ENCODE data around the gene EXOC4.

The EXOC4 gene

DNA sequence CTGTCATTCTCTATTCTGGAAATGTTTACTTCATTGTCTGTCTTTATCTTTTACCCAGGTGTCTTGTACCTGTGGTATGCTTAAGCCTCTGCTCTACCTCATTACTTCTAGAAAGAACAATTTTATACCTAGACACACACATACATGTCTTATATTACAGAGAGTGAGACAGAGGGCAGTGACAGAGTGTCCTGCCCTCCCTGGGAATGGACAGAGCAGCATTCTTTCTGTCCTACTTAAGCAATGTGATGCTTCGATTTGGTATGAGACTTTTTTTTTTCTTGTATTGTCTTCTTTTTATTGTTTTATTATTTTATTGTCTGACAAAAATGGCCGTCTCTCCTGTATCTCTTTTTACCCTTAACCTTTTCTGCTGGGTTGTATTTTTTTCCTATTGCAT, 286.1 kb downstream of the EXOC4 start:
- no peak for DNase-seq (ENCODE audit: low read depth)

- no peak for DNase-seq (ENCODE audit: low read depth)
Observed at GRCh38 chr7:133540096-133540860, 287.4 kb downstream of the EXOC4 start.

- no peak for DNase-seq (ENCODE audit: low read depth)
Observed at GRCh38 chr7:133542209-133542780, 289.4 kb downstream of the EXOC4 start.

- DNase-seq (ENCODE audit: low read depth): no peak
Observed at GRCh38 chr7:133543657-133544056, 290.8 kb downstream of the EXOC4 start.

DNA sequence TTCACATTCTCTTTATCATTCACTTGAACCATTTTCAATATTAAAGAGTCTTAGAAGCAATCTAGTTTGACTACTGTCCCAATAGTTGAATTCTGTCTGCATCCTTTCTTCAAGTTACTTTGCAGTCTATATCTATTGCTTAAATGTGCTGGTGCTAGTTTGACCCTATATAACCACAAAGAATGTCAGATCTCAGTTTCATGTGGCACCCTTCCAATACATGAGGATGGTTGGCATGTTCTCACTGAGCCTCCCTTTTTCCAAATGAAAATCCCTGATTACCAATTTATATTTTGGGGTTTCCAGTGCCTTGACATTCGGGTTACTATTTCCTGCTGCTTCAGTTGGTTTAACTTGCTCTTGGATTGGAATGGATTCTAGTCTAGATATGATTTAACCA, 292.7 kb downstream of the EXOC4 start:
- peak; percentile 14 for DNase-seq (ENCODE audit: low read depth)

GRCh38 chr7:133547981-133548380, 295.1 kb downstream of the EXOC4 start:
- DNase-seq (ENCODE audit: low read depth): no peak

GRCh38 chr7:133549633-133550032, 296.8 kb downstream of the EXOC4 start:
- no peak for DNase-seq (ENCODE audit: low read depth)

DNA sequence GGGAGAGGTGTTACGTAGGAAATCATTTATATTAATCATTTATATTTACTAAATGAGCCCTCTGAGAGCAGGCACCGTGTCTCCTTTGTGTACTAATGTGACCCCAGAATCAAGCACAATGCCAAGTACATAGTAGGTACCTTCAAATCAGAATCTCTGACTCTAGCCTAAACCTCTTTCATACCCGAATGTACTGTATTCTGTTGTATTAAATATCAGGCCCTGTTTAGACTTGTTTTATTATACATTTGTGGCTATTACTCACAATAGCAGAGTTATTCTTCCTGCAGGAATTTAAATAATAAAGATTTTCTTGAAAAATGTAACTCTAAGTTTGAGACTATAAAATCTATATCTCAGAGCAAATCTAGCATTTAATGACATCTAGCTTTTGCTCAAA, 297.3 kb downstream of the EXOC4 start:
- no peak for DNase-seq (ENCODE audit: low read depth)

GRCh38 chr7:133550811-133551210, 297.9 kb downstream of the EXOC4 start:
- DNase-seq (ENCODE audit: low read depth): no peak

DNA sequence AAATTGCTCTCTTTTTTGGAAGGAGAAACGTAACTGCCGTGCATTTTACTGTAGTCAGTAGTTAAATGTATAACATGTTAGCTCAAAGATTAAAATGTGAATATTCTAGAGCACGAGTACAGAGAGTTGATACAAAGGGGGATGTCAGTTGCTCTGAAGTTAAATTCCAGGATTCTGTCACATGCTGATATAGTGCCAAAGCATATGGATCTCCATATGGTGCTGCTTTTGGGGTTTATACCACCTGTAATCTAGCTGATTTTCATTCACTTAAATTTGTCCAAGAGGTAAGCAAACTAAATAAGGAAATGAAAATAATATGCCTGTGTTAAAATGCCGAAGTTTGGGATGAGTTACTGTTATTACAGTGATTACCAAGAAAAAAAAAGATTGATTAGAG, 298.6 kb downstream of the EXOC4 start:
- DNase-seq (ENCODE audit: low read depth): no peak

DNA sequence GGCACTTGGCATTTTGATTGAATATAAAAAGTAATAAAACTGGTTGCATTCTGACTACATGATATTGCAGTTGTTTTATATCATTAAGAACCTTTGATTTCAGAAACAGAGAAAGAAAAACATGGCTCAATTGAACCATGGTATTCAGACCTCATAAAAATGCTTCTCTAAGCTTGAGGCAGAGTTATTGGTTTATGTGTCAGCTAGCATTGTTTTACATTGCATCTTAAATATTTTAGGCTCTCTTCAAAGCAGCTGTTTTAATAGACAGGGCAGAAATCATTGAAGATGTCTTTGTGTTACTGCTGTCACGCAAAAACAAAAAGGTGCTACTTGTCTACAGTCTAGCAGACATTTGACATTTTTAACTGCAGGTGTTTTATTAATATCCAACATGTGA, 299.2 kb downstream of the EXOC4 start:
- DNase-seq (ENCODE audit: low read depth): no peak

- no peak for DNase-seq (ENCODE audit: low read depth)
Observed at GRCh38 chr7:133554330-133554729, 301.5 kb downstream of the EXOC4 start.

DNA sequence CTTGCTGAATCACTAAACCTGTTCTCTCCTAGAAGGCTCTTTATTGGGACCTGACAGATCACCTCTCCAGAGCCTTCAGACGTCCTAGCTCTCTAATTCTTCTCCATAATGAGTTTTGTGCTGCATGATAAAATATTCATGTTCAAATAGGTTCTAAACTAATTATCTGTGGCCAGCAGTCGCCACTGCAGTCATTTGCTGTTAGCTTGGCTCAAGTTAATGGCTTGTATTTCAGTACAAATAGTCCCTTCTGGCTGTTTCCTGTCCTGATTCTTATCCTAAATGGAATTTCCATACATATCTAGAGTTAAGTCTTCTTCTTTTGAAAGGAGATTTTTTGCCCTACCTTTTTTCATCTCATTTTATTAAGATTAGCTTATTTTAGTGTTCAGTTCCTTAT, 303.2 kb downstream of the EXOC4 start:
- no peak for DNase-seq (ENCODE audit: low read depth)

DNA sequence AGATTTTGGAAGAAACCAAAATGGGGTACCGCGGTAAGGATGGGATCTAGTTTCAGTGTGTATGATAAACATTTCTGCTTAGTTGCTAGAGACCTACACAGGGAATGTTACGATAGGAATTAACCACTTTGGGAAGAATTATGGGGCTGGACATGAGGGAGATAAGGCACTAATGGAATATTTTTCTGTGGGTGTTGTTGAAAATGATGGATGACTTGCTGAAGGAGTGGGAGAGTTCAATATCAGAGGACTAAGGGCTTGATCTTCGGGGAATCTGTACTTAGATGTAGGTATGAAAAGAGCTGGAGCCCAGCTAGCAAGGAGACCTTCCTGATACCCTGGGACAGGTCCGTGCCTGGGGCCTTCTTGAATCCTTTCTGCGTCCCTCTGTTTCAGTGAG, 303.7 kb downstream of the EXOC4 start:
- no peak for DNase-seq (ENCODE audit: low read depth)

DNA sequence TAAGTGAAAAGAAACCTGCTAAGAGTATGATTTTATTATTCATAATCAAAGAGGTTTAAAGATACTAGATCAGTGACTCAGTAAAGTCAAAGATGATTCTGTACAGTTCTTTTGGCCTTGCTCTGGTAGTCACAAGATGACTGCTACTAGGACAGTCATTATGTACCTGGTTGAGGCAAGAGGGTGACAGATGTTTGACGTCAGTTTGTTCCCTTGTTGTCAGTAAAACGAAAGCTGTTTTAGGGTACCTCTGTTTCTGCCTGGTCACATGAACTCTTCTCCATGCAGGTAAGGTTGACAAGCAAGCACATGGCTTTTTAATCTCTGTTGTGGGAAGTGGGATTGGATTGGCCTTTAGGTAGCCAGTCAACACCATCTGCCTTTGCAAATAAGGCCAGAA, 308.0 kb downstream of the EXOC4 start:
- no peak for DNase-seq (ENCODE audit: low read depth)

- DNase-seq (ENCODE audit: low read depth): no peak
Observed at GRCh38 chr7:133561396-133561795, 308.5 kb downstream of the EXOC4 start.

- no peak for DNase-seq (ENCODE audit: low read depth)
Observed at GRCh38 chr7:133562621-133563020, 309.7 kb downstream of the EXOC4 start.

GRCh38 chr7:133563251-133563650, 310.4 kb downstream of the EXOC4 start:
- DNase-seq (ENCODE audit: low read depth): no peak

GRCh38 chr7:133564484-133564883, 311.6 kb downstream of the EXOC4 start:
- DNase-seq (ENCODE audit: low read depth): no peak

- DNase-seq (ENCODE audit: low read depth): no peak
Observed at GRCh38 chr7:133568544-133568943, 315.7 kb downstream of the EXOC4 start.

- no peak for DNase-seq (ENCODE audit: low read depth)
Observed at GRCh38 chr7:133570321-133570720, 317.4 kb downstream of the EXOC4 start.

DNA sequence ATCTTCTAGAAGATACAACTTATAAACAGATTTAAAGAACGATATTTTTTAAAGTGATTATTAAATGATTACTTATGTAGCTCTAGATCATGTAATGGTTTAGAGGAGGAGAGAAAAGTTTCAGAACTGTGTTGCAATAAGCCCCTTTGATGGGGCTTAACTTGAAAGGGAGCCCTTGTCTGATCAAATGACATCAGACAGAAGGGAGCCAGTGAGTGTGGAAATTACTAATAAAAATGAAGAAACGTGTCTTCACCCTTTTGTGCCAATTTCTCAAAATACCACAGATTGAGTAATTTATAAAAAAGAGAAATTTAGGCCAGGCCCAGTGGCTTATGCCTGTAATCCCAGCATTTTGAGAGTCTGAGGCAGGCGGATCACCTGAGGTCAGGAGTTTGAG, 318.2 kb downstream of the EXOC4 start:
- DNase-seq (ENCODE audit: low read depth): no peak

DNA sequence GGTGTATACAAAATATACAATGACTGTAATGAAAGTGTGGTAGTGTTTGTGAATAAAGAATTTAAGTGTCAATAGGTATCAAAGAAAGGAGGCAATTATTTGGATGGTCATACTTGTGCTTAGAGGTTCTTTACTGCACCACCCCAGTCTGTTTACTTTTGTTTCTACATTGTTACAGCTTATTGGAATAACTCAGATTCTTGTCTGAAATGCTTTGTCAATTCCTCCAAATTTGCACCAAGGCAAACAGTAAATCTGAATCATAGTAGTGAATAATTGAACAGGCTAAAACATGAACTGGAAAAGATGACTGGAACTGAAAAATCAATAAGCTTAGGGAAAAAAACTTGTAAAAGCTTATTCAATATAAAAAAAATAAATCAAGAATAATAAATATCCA, 319.2 kb downstream of the EXOC4 start:
- DNase-seq (ENCODE audit: low read depth): no peak

- DNase-seq (ENCODE audit: low read depth): no peak
Observed at GRCh38 chr7:133572843-133573242, 320.0 kb downstream of the EXOC4 start.
